ENCODE measurements around the gene LPIN3.
A peak's percentile ranks its signal among the peaks of the same experiment; 100 is the strongest.

LPIN3 gene

GRCh38 chr20:41393705-41394066 lies 53.1 kb downstream of the LPIN3 start:
- no peak for DNase-seq (ENCODE audit: low spot score)

- no peak for DNase-seq (ENCODE audit: low spot score)
Measured at GRCh38 chr20:41394081-41394480, 53.5 kb downstream of the LPIN3 start.

- no peak for DNase-seq (ENCODE audit: low spot score)
Measured at GRCh38 chr20:41394931-41395666, 54.5 kb downstream of the LPIN3 start.

GRCh38 chr20:41395667-41396664 lies 55.3 kb downstream of the LPIN3 start:
- peak; percentile 20 for DNase-seq (ENCODE audit: low spot score)

GRCh38 chr20:41398408-41398807 lies 57.8 kb downstream of the LPIN3 start:
- DNase-seq (ENCODE audit: low spot score), result no peak

GRCh38 chr20:41403604-41404003 lies 63.0 kb downstream of the LPIN3 start:
- DNase-seq (ENCODE audit: low spot score), result no peak

GRCh38 chr20:41405436-41405835 lies 64.8 kb downstream of the LPIN3 start:
- no peak for DNase-seq (ENCODE audit: low spot score)

- no peak for DNase-seq (ENCODE audit: low spot score)
Measured at GRCh38 chr20:41406353-41406752, 65.7 kb downstream of the LPIN3 start.

- no peak for DNase-seq (ENCODE audit: low spot score)
Measured at GRCh38 chr20:41406896-41407444, 66.3 kb downstream of the LPIN3 start.

GRCh38 chr20:41407607-41408006 lies 67.0 kb downstream of the LPIN3 start:
- DNase-seq (ENCODE audit: low spot score), result no peak

- no peak for DNase-seq (ENCODE audit: low spot score)
Measured at GRCh38 chr20:41408156-41408794, 67.7 kb downstream of the LPIN3 start.

GRCh38 chr20:41408986-41409385 lies 68.4 kb downstream of the LPIN3 start:
- DNase-seq (ENCODE audit: low spot score), result no peak

Measured in RKO (cell line).